ENCODE data around the gene ADK.
"Not testable (repeated sequence)": the region's sequence is repeated elsewhere in the genome, so short reads cannot be mapped to it uniquely, and the experiment has no call there.

GRCh38 chr10:74146980-74147379, 4.0 kb upstream of the ADK start:
- TF ChIP-seq, protein P1, sequence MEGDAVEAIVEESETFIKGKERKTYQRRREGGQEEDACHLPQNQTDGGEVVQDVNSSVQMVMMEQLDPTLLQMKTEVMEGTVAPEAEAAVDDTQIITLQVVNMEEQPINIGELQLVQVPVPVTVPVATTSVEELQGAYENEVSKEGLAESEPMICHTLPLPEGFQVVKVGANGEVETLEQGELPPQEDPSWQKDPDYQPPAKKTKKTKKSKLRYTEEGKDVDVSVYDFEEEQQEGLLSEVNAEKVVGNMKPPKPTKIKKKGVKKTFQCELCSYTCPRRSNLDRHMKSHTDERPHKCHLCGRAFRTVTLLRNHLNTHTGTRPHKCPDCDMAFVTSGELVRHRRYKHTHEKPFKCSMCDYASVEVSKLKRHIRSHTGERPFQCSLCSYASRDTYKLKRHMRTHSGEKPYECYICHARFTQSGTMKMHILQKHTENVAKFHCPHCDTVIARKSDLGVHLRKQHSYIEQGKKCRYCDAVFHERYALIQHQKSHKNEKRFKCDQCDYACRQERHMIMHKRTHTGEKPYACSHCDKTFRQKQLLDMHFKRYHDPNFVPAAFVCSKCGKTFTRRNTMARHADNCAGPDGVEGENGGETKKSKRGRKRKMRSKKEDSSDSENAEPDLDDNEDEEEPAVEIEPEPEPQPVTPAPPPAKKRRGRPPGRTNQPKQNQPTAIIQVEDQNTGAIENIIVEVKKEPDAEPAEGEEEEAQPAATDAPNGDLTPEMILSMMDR (IDR thresholded peaks at IDR 0.05; ENCODE audit: insufficient read depth, low read length) = not testable (repeated sequence)
- not testable (repeated sequence) for TF ChIP-seq POLR2AphosphoS5 (IDR thresholded peaks at IDR 0.05; ENCODE audit: low read depth); GABPA (IDR thresholded peaks at IDR 0.05; ENCODE audit: low read depth); REST (IDR thresholded peaks at IDR 0.05; ENCODE audit: insufficient replicate concordance, low read depth); SPI1 (IDR thresholded peaks at IDR 0.05; ENCODE audit: borderline replicate concordance, low read depth)

All from HL-60 (cell line).